ENCODE results near the gene HOXD3. TPM values are rescaled to one million over a fixed set of nuclear protein-coding genes. Genes with fewer than 3 reads are reported as not detected.

The HOXD3 gene
- polyA plus RNA-seq, 2 of the 4 experiments (the other 2 are of a cell fraction) = 0.18 to 0.27 TPM

GRCh38 chr2:176127774-176128072 is 29.4 kb upstream of the HOXD3 start:
- ATAC-seq = no peak
- ChIA-PET POLR2A (no interaction called here), CTCF (interaction anchor here (0.7 to 9.5 kb wide), 32 partner anchors 11 to 1206 kb away, joined by 3 to 139 read pairs (median 6); partner anchors contain the start of gene HOXD10)
- FAIRE-seq = no peak
- no peak for DNase-seq (ENCODE audit: low read depth in 1 of 2, low spot score in 1 of 2)
- TF ChIP-seq ZSCAN20 (CRISPR knock-in tag; IDR thresholded peaks at IDR 0.05) (no peak), ELK1 (IDR thresholded peaks at IDR 0.05; ENCODE audit: low read depth, low read length) (no peak), GATA3 (IDR thresholded peaks at IDR 0.05; ENCODE audit: borderline replicate concordance) (no peak), ZNF302 (CRISPR knock-in tag; IDR thresholded peaks at IDR 0.05) (no peak), FOSB (CRISPR knock-in tag; IDR thresholded peaks at IDR 0.05) (no peak), HEYL (CRISPR knock-in tag; IDR thresholded peaks at IDR 0.05) (no peak), FOXS1 (CRISPR knock-in tag; IDR thresholded peaks at IDR 0.05) (no peak), RFX5 (IDR thresholded peaks at IDR 0.05) (no peak), FOSL2 (IDR thresholded peaks at IDR 0.05) (no peak), FOSL2 (CRISPR knock-in tag; IDR thresholded peaks at IDR 0.05) (no peak), CHD4 (IDR thresholded peaks at IDR 0.05; ENCODE audit: borderline replicate concordance) (no peak), CHD2 (IDR thresholded peaks at IDR 0.05; ENCODE audit: low read length, partially characterized antibody) (no peak), BCL3 (IDR thresholded peaks at IDR 0.05) (no peak), ZFP36 (IDR thresholded peaks at IDR 0.05; ENCODE audit: borderline replicate concordance, partially characterized antibody) (no peak)
- Histone ChIP-seq H3K27ac (no peak overlapping the region), H3K4me2 (no peak overlapping the region), H3K4me1 (0 out of 3 replicates have a peak, but pooled peaks cover 3% of the 10 kb centered on the region), H3K9me3 (no peaks in the 10 kb centered on the region), H3K4me3 (no peak overlapping the region)
- WGBS (ENCODE audit: missing lambda C conversion rate) = 74% methylated on average over 4 of the region's 4 CpGs

GRCh38 chr2:176128172-176128981 is 28.7 kb upstream of the HOXD3 start:
- H3K4me1 ChIP-seq = 0 out of 3 replicates have a peak, but pooled peaks cover 3% of the 10 kb centered on the region
- ATAC-seq = no peak
- TF ChIP-seq CHD2 (IDR thresholded peaks at IDR 0.05; ENCODE audit: low read length, partially characterized antibody) (no peak), ESRRA (IDR thresholded peaks at IDR 0.05; ENCODE audit: borderline replicate concordance, low read length) (no peak), MAX (IDR thresholded peaks at IDR 0.05) (no peak), ZFP36 (IDR thresholded peaks at IDR 0.05; ENCODE audit: borderline replicate concordance, partially characterized antibody) (no peak), MYC (IDR thresholded peaks at IDR 0.05; ENCODE audit: borderline replicate concordance, low read length) (no peak), RAD21 (conservative IDR thresholded peaks at IDR 0.05 in 1 of 2, IDR thresholded peaks at IDR 0.05 in 1 of 2) (no peak), JUN (IDR thresholded peaks at IDR 0.05) (no peak), POLR2AphosphoS2 (conservative IDR thresholded peaks at IDR 0.05; ENCODE audit: low read length) (no peak), JUNB (IDR thresholded peaks at IDR 0.05) (no peak), CEBPB (IDR thresholded peaks at IDR 0.05) (no peak), RNF2 (IDR thresholded peaks at IDR 0.05; ENCODE audit: borderline replicate concordance, low read depth) (no peak), NPAS2 (CRISPR knock-in tag; IDR thresholded peaks at IDR 0.05; ENCODE audit: borderline replicate concordance) (no peak), FOSB (CRISPR knock-in tag; IDR thresholded peaks at IDR 0.05) (no peak), MAZ (IDR thresholded peaks at IDR 0.05; ENCODE audit: borderline replicate concordance, low read depth, low read length) (no peak), SMC3 (IDR thresholded peaks at IDR 0.05) (no peak), TP53 (CRISPR knock-in tag; IDR thresholded peaks at IDR 0.05) (no peak)
- no peak for DNase-seq (ENCODE audit: low read depth in 1 of 2, low spot score in 1 of 2)
- ChIA-PET POLR2A (interaction anchor here (1.2 kb wide), 1 partner anchor 141 kb away, joined by 3 read pairs; the partner anchor contains the start of gene MTX2), CTCF (interaction anchor here (1.1 to 9.5 kb wide), 19 partner anchors 11 to 1205 kb away, joined by 3 to 139 read pairs (median 9); partner anchors contain the start of gene HOXD10)
- WGBS (ENCODE audit: missing lambda C conversion rate) = 95% methylated on average over 49 of the region's 49 CpGs
- H3K9me3 ChIP-seq = no peaks in the 10 kb centered on the region
- no peak overlapping the region for H3K27ac ChIP-seq
- H3K4me3 ChIP-seq = no peak overlapping the region
- H3K4me2 ChIP-seq = no peak overlapping the region; the same call in 2 of the 3 replicates
- no peak for FAIRE-seq

All from A549 (cell line).